HG02798 (cell line): ENCODE measurements around the gene STPG4.
"Not testable (repeated sequence)": the region's sequence is repeated elsewhere in the genome, so short reads cannot be mapped to it uniquely, and the experiment has no call there.

Source experiments
- ATAC-seq: cut with Tn5 transposase; IDR thresholded peaks from one replicate; pipeline ENCODE4 v1.9.1; 2021; ENCODE audit warnings: mild to moderate bottlenecking; ENCODE audit not compliant: unreplicated experiment, poor library complexity

The STPG4 gene

GRCh38 chr2:47129191-47129706, 25.9 kb downstream of the STPG4 start:
- ATAC-seq: no peak

GRCh38 chr2:47128705-47129104, 26.4 kb downstream of the STPG4 start:
- ATAC-seq: no peak

DNA sequence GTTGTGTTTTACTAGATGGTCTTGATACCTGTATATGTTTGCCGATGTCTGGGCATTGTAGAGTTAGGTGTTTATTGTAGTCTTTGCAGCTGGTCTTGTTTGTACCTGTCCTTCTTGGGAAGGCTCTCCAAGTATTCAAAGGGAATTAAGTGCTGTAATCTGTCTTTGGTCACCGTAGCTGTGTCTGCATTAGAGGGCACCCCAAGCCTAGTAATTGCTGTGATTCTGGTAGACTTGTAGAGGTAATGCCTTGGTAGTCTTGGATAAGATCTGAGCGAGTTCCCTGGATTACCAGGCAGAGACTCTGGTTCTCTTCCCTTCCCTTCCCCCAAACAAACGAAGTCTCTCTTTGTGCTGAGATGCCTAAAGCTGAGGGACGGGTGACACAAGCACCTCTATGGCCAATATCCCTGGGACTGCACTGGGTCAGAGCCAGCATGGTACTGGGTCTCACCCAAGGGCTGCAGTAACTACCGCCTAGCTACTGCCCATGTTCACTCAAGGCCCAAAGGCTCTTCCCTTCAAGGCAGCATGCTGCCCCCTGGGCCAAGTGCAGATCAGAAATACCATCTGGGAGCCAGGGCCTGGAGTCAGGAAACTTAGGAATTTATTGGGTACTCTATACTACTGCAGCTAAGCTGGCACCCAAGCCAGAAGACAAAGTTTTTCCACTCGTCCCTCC, 27.1 kb downstream of the STPG4 start:
- no peak for ATAC-seq

GRCh38 chr2:47126783-47127182, 28.3 kb downstream of the STPG4 start:
- no peak for ATAC-seq

GRCh38 chr2:47124740-47125139, 30.4 kb downstream of the STPG4 start:
- ATAC-seq: not testable (repeated sequence)

GRCh38 chr2:47120424-47120823, 34.7 kb downstream of the STPG4 start:
- not testable (repeated sequence) for ATAC-seq

GRCh38 chr2:47119001-47119400, 36.1 kb downstream of the STPG4 start:
- ATAC-seq: no peak

- no peak for ATAC-seq
These were observed 36.5 kb downstream of the STPG4 start for GRCh38 chr2:47118581-47118980.

DNA sequence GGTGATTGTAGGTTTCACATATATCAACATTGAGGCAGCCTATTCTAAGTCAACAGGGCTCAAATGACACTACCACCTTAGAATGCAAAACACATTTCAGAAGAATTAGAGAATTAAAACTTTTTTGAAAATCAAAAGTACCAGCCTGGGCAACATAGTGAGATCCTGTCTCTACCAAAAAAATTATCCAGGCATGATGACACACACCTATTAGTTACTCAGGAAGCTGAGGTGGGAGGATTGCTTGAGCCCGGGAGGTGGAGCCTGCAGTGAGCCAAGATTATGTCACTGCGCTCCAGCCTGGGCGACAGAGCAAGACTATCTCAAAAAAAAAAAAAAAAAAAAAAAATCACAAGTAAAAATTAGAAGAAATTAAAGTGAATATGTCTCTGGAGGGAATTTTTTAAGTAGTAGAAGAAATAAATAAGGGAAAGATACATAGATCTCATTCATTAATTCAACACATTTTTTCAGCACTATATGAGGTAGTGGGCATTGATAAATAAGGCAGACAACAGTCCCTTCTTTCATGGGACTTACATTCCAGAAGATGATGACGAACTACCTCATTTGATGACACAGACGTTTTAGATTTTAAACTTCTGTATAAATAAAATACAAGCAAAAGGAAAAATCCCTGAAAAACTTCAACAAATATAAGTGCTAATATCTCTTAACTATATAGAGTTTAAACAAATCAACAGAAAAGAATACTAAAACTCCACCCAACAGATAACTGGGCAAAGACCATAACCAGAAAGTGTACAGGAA, 42.3 kb downstream of the STPG4 start:
- ATAC-seq: no peak

DNA sequence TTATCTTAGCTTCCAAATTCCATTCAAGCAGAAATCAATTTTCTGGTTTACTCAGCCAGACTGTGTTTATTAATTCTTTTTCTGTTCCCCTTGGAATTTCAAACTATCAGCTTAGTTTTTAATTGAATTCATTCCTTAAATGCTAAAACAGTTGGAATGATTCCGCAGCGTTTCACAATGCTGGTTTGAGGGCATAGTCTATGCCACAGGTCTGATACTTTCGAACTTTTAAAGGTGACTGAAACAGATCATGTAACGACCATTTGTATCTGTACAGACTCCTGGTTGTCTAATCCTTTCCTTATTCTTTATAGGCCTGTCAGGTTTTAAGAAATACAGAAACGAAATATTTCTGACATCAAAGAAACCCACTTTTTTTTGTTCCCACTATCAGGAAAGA, 45.4 kb downstream of the STPG4 start:
- no peak for ATAC-seq

DNA sequence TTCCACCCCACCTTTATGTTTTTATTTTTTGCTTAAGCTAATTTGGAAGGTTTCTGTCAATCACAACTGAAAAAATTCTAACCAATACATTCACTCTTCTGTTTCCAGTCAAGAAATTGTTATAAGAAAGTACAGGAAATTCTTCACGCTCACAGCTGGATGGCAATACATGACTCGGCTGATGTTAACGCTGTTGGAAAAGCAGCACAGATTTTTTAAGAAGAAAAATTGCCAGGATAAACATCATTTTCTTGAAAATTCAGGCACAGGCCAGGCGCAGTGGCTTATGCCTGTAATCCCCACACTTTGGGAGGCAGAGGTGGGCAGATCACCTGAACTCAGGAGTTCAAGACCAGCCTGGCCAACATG, 46.1 kb downstream of the STPG4 start:
- no peak for ATAC-seq

- ATAC-seq: not testable (repeated sequence)
These were observed 46.7 kb downstream of the STPG4 start for GRCh38 chr2:47108267-47109006.

GRCh38 chr2:47107201-47107600, 47.9 kb downstream of the STPG4 start:
- not testable (repeated sequence) for ATAC-seq

GRCh38 chr2:47106231-47106630, 48.9 kb downstream of the STPG4 start:
- ATAC-seq: not testable (repeated sequence)

DNA sequence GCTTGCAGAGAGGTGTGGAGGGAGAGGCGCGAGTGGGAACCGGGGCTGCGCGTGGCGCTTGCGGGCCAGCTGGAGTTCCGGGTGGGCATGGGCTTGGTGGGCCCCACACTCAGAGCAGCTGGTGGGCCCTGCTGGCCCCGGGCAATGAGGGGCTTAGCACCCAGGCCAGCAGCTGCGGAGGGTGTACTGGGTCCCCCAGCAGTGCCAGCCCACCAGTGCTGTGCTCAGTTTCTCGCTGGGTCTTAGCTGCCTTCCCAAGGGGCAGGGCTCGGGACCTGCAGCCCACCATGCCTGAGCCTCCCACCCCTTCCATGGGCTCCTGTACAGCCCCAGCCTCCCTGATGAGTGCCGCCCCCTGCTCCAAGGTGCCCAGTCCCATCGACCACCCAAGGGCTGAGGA, 55.4 kb downstream of the STPG4 start:
- not testable (repeated sequence) for ATAC-seq

DNA sequence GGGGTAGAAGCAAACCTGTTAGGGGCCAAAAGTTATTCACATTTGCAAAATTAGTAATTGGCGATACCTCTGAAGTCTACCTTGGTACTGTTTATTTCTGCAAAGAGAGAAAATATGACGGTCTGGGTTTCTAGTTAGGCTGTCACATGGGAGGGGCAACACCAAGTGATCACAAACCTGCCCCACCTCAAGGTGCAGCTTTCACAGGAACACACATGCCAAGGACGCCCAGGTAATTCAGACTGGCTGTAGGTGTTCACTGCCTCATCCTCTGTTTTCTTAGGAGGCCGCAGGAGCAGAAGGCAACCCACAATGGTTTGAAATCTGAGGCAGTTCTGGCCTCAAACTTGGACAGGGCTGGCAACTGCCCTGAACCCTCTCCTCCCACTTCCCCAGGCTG, 56.2 kb downstream of the STPG4 start:
- ATAC-seq: no peak

GRCh38 chr2:47097563-47097962, 57.5 kb downstream of the STPG4 start:
- ATAC-seq: no peak

- no peak for ATAC-seq
These were observed 58.7 kb downstream of the STPG4 start for GRCh38 chr2:47096451-47096850.

DNA sequence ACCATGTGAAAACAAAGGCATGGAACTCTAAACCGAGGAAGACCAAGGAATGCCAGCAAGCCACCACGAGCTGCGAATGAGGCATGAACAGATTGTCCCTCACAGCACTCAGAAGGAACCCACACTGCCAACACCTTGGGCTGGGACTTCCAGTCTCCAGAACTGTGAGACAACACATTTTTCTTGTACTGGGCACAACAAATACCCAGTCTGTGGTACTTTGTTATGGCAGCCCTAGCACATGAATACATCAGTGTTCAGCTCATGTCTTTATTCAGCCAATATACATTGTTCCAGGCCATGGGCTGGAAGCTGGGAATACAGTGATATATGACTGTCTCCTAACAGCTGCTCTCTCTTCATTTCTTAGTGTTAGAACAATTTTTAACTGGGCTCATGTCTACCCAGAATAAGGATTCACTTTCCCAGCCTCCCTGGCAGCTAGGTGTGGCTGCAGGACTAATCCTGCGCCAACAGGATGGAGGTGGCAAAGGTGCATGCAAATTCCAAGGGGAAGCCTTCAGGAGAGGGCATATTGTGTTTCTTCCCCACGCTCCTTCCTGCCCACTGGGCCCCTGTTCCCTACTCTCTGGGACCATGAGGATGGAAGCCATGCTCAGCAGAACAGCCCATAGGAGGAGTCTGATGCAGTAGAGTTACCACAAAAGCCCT, 59.6 kb downstream of the STPG4 start:
- no peak for ATAC-seq

- ATAC-seq: no peak
These were observed 60.5 kb downstream of the STPG4 start for GRCh38 chr2:47094511-47095142.
